HG03139 (cell line): ENCODE data around the gene UBASH3A.
"Not testable (repeated sequence)": the region's sequence is repeated elsewhere in the genome, so short reads cannot be mapped to it uniquely, and the experiment has no call there.

Experiments used
- ATAC-seq: cut with Tn5 transposase; IDR thresholded peaks from one replicate; pipeline ENCODE4 v1.9.1; 2021; ENCODE audit not compliant: unreplicated experiment

The UBASH3A gene

GRCh38 chr21:42408718-42409117, 5.0 kb downstream of the UBASH3A start:
- not testable (repeated sequence) for ATAC-seq

DNA sequence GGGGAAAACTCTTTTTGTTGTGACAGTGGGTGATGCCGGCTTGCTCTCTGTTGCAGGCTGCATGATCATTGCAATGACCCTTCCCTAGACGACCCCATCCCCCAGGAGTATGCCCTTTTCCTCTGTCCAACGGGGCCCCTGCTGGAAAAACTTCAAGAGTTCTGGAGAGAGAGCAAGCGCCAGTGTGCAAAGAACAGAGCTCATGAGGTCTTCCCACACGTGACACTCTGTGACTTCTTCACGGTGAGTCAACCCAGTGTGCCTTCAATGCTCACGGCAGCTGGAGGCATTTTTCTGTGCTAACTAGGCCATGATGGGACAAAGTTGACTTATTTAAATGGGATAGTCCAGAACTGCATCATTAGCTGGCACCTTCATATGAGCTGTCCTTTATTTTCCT, 5.7 kb downstream of the UBASH3A start:
- no peak for ATAC-seq

GRCh38 chr21:42411197-42411869, 7.6 kb downstream of the UBASH3A start:
- no peak for ATAC-seq

- ATAC-seq, result no peak
Measured at GRCh38 chr21:42411891-42412635, 8.4 kb downstream of the UBASH3A start.

DNA sequence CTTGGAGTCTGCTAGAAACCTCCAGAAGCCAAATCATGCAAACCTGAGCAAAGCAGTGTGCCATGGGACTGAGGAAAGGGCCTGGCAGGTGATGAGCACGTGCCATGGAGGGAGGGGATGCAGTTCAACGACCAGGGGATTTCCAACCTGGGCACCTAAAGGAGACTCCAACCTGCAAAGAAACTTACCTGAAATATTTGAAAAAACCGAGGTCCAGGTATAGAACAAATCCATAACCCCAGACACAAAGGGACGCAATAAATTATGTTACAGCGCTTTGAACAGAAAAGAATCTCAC, 8.9 kb downstream of the UBASH3A start:
- no peak for ATAC-seq

GRCh38 chr21:42413093-42413492, 9.4 kb downstream of the UBASH3A start:
- ATAC-seq, result no peak

- no peak for ATAC-seq
Measured at GRCh38 chr21:42413500-42413899, 9.8 kb downstream of the UBASH3A start.

- no peak for ATAC-seq
Measured at GRCh38 chr21:42414066-42414465, 10.4 kb downstream of the UBASH3A start.

DNA sequence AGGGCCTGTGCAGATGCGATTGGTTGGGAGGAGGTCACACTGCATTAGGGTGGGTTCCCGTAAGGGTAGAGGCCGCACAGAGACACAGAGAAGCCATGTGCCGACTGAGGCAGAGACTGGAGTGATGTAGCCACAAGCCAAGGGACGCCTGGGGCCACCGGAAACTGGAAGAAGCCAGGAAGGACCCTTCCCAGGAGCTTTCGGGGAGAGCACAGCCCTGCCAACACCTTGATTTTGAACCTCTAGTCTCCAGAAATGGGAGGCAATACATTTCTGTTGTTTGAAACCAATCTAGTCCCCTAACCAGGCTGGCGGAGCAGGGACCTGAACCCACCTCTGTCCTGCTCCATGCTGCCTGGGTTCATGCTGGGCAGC, 10.8 kb downstream of the UBASH3A start:
- no peak for ATAC-seq

- peak; percentile 66 for ATAC-seq
Measured at GRCh38 chr21:42414928-42415769, 11.4 kb downstream of the UBASH3A start.

- no peak for ATAC-seq
Measured at GRCh38 chr21:42417533-42417932, 13.8 kb downstream of the UBASH3A start.

DNA sequence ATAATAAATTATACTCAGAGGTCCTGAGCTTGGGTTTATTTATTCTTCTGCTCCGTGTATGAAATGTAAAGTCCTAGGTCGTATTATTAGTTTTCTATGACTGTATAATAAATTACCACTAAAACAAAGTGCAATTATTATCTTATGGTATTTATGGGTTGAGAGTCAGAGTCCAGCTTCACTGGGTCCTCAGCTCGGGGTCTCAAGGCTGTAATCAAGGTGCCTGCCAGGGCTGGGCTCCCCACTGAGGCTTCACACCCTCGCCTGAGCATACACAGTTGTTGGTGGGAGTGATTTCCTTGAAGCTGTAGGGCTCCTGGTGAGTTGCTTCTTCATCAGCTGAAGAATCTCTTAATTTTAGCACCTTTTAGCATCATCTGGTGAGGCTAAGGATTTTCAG, 15.2 kb downstream of the UBASH3A start:
- no peak for ATAC-seq

- no peak for ATAC-seq
Measured at GRCh38 chr21:42419845-42420244, 16.1 kb downstream of the UBASH3A start.

DNA sequence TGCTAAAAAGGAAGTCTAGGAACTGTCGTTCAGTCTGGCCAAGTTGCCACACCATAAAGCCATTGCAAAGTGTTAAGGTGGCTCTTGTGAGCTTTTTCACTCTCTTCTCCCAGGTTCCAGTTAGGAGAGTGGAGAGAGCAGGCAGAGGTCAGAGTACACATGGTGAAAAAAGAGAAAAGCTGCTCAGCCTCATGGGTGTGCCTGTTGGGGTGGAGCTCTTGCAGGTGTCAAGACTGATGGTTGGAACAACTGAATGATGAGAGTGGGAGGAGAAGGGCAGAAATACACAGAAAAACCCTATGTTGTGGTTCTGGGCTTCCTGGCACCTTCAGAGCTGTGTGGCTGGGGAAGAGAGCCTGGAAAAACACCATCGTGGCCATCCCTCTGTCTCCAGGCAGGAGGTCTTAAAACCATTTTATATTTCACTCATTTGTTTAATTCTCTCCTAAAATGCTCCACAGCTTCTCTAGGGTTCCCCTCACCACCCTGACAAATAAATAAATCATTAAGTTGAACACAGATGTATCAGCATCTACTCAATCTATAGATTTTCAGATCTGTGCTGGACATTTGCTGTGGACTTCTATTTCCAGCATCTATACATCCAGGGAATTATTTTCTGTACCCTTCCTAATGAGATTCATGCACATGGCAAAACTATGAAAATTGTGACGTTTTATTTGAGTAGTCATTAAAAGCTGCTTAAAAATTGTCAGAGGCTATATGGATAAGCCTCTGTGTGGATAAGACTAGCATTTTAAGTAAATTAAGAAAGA, 17.5 kb downstream of the UBASH3A start:
- ATAC-seq, result no peak

DNA sequence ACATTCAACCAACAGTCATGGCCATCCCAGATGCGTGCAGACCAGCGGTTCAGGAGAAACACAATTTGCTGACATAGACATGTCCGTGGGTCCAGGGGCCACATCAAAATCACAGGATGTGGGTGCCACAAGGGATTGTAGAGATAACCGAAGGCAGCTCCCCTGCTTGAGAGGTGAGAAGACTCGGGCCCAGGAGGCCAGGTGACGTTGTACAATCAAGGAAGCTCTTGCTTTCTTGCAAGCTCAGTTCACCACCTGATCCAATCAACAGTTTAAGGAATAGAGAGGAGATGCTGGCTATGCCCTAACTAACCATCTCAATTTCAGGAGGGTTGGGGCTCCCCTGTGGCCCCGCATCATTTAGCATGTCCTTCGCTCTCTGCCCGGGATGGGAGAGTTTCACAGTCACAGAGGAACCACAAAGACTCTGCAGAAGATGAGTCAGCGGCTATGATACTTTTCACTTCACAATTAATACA, 19.5 kb downstream of the UBASH3A start:
- ATAC-seq, result no peak

DNA sequence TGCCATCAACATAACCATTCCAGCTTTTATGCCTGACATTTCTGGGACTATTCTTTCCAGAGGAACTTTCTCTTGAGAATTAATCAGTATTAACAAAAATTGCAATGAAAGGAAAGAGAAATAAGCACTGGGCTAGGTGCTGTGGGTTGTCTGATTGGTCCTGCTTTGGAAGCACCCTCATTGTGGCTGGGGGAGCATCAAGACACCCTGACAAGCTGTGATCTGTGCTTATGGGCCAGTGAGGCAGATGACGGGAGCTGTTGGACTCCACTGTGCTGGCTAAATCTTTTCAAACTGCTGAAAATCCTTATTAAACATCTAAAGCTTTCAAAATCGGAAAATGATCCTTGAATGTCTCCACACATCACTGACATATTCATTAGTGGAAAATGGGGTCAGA, 20.0 kb downstream of the UBASH3A start:
- no peak for ATAC-seq

- ATAC-seq, result no peak
Measured at GRCh38 chr21:42424914-42425541, 21.3 kb downstream of the UBASH3A start.

DNA sequence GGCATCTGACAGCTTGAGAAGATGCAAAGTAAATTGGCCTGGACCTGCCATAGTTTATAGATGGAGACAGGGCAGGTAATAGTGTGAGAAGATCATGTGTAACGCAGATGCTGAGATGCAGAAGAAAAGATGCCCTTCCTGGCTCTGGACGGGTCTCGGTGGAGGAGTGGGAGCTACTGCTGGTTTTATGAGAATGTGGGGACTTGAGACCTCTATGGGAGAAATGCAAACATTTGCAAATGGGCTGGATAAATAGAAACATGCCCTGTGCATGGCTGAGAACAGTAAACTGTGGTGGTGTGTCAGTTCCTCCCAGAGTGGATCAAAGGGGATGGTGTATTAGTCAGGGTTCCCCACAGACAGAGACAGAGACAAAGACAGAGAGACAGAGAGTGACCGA, 21.9 kb downstream of the UBASH3A start:
- ATAC-seq, result no peak

DNA sequence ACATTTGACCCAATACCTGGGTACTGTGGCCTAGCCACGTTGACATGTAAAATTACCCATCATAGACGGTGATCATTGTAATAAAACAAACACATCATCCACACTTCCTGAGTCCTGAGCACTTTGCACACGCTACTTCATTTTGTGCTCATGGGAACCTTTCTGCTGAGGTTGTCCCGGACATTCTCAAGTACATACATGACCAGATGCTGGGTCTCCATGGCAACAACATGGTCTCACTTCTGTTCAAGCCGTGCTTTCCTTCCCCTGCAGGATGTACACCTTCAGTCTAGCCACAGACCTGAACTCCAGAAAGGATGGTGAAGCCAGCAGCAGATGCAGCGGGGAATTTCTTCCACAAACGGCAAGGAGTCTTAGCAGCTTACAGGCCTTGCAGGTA, 22.7 kb downstream of the UBASH3A start:
- no peak for ATAC-seq

GRCh38 chr21:42426876-42427480, 23.3 kb downstream of the UBASH3A start:
- ATAC-seq, result no peak
